ENCODE data around the gene EAF1. TPM values are rescaled to one million over a fixed set of nuclear protein-coding genes. Genes with fewer than 3 reads are reported as not detected.

The EAF1 gene
- polyA plus RNA-seq, 3 donors: 9.0 to 44.0 (median 9.1) TPM

GRCh38 chr3:15403965-15404364, 23.4 kb upstream of the EAF1 start:
- Histone ChIP-seq H3K9ac (ENCODE audit: insufficient read depth, low read length, poor library complexity, severe bottlenecking) (no peak overlapping the region), H3K79me2 (ENCODE audit: insufficient read depth, low read length) (no peaks in the 10 kb centered on the region), H2AFZ (ENCODE audit: insufficient read depth, low read depth, low read length, poor library complexity, severe bottlenecking) (no peak overlapping the region), H3K4me3 (replicated peaks in 1 of 3; ENCODE audit: low read depth in 2 of 3, low read length in 3 of 3) (no peak overlapping the region), H3K27me3 (ENCODE audit: control insufficient read depth in 2 of 2, insufficient read depth in 2 of 2, low read length in 2 of 2) (no peaks in the 10 kb centered on the region), H3K4me2 (replicated peaks; ENCODE audit: extremely low read depth, low read length, poor library complexity, severe bottlenecking) (no peak overlapping the region), H3K9me3 (replicated peaks in 1 of 2; ENCODE audit: control insufficient read depth in 1 of 2, insufficient read depth in 1 of 2, low read length in 2 of 2) (no peaks in the 10 kb centered on the region), H3K27ac (ENCODE audit: low read depth in 1 of 2, low read length in 2 of 2) (peak overlapping the region; percentile 34 to 64), H4K20me1 (ENCODE audit: insufficient read depth, low read length) (no peaks in the 10 kb centered on the region), H3K4me1 (ENCODE audit: control insufficient read depth in 1 of 2, insufficient read depth in 2 of 2, low read length in 2 of 2) (peaks cover 28 to 33% of the 10 kb centered on the region in 2 donors), H3K36me3 (replicated peaks in 1 of 2; ENCODE audit: control insufficient read depth in 1 of 2, insufficient read depth in 2 of 2, low read length in 2 of 2) (no peaks in the 10 kb centered on the region)
- Mint-ChIP-seq H3K27ac (peak overlapping the region in 6 of 7 donors; percentile 11 to 82 (median 50)), H3K27me3 (ENCODE audit: low read depth in 3 of 3) (peaks cover 1 to 5% (median 3%) of the 10 kb centered on the region in 3 donors), H3K4me1 (peaks cover 33% of the 10 kb centered on the region), H3K9me3 (peaks cover 0 to 2% (median 0%) of the 10 kb centered on the region in 7 donors), H3K4me3 (no peak overlapping the region), H3K36me3 (peaks cover 4% of the 10 kb centered on the region in 2 donors)
- no peak for TF ChIP-seq CTCF (IDR thresholded peaks at IDR 0.05)
- WGBS (ENCODE audit: insufficient coverage): 100% methylated on average over 3 of the region's 3 CpGs
- no peak for DNase-seq
- intact Hi-C loops (cut with micrococcal nuclease): no loop called here

GRCh38 chr3:15404767-15405166, 22.6 kb upstream of the EAF1 start:
- peak overlapping the region; percentile 46 for H2AFZ ChIP-seq (ENCODE audit: insufficient read depth, low read depth, low read length, poor library complexity, severe bottlenecking)
- Mint-ChIP-seq H3K9me3 (peaks cover 0 to 2% (median 0%) of the 10 kb centered on the region in 7 donors), H3K27ac (peak overlapping the region; percentile 63 to 85 (median 75)), H3K4me1 (peaks cover 41% of the 10 kb centered on the region), H3K36me3 (peaks cover 4 to 7% of the 10 kb centered on the region in 2 donors), H3K4me3 (no peak overlapping the region), H3K27me3 (ENCODE audit: low read depth in 3 of 3) (peaks cover 0 to 3% (median 3%) of the 10 kb centered on the region in 3 donors)
- peak in 2 of 3 donors; percentile 44 to 46 for DNase-seq
- no peaks in the 10 kb centered on the region for H3K36me3 ChIP-seq (replicated peaks in 1 of 2; ENCODE audit: control insufficient read depth in 1 of 2, insufficient read depth in 2 of 2, low read length in 2 of 2)
- no peak overlapping the region for H3K9ac ChIP-seq (ENCODE audit: insufficient read depth, low read length, poor library complexity, severe bottlenecking)
- no CpG with 5 or more reads among the region's 1 CpG for WGBS (ENCODE audit: insufficient coverage)
- peak overlapping the region; percentile 13 for H3K4me2 ChIP-seq (replicated peaks; ENCODE audit: extremely low read depth, low read length, poor library complexity, severe bottlenecking)
- H3K4me3 ChIP-seq (replicated peaks in 1 of 3; ENCODE audit: low read depth in 2 of 3, low read length in 3 of 3): peak overlapping the region in 1 of 3 experiments; percentile 27
- TF ChIP-seq CTCF (IDR thresholded peaks at IDR 0.05): no peak
- peaks cover 36 to 41% of the 10 kb centered on the region in 2 donors for H3K4me1 ChIP-seq (ENCODE audit: control insufficient read depth in 1 of 2, insufficient read depth in 2 of 2, low read length in 2 of 2)
- no peaks in the 10 kb centered on the region for H3K27me3 ChIP-seq (ENCODE audit: control insufficient read depth in 2 of 2, insufficient read depth in 2 of 2, low read length in 2 of 2)
- H3K9me3 ChIP-seq (replicated peaks in 1 of 2; ENCODE audit: control insufficient read depth in 1 of 2, insufficient read depth in 1 of 2, low read length in 2 of 2): no peaks in the 10 kb centered on the region
- H3K27ac ChIP-seq (ENCODE audit: low read depth in 1 of 2, low read length in 2 of 2): peak overlapping the region; percentile 34 to 75
- intact Hi-C loops (cut with micrococcal nuclease): no loop called here
- no peaks in the 10 kb centered on the region for H3K79me2 ChIP-seq (ENCODE audit: insufficient read depth, low read length)
- H4K20me1 ChIP-seq (ENCODE audit: insufficient read depth, low read length): no peaks in the 10 kb centered on the region

Data from CD14-positive monocyte (primary cell).